ENCODE results near the gene COL19A1.
A peak's percentile ranks its signal among the peaks of the same experiment; 100 is the strongest.

Gene COL19A1

GRCh38 chr6:70180183-70180900, 314.0 kb downstream of the COL19A1 start:
- no peak for DNase-seq

- no peak for DNase-seq
These were observed 314.7 kb downstream of the COL19A1 start for GRCh38 chr6:70180901-70181599.

- DNase-seq = no peak
These were observed 317.2 kb downstream of the COL19A1 start for GRCh38 chr6:70183538-70183937.

- no peak for DNase-seq
These were observed 318.4 kb downstream of the COL19A1 start for GRCh38 chr6:70184723-70185122.

GRCh38 chr6:70186461-70186860, 320.1 kb downstream of the COL19A1 start:
- no peak for DNase-seq

- no peak for DNase-seq
These were observed 321.8 kb downstream of the COL19A1 start for GRCh38 chr6:70188202-70188601.

GRCh38 chr6:70194421-70194820, 328.1 kb downstream of the COL19A1 start:
- no peak for DNase-seq

GRCh38 chr6:70196531-70196930, 330.2 kb downstream of the COL19A1 start:
- DNase-seq = no peak

- DNase-seq = no peak
These were observed 332.4 kb downstream of the COL19A1 start for GRCh38 chr6:70198785-70199184.

- DNase-seq = no peak
These were observed 342.0 kb downstream of the COL19A1 start for GRCh38 chr6:70208235-70208790.

- DNase-seq = no peak
These were observed 344.1 kb downstream of the COL19A1 start for GRCh38 chr6:70210462-70210861.

GRCh38 chr6:70215460-70216108, 349.2 kb downstream of the COL19A1 start:
- no peak for DNase-seq

GRCh38 chr6:70216767-70217166, 350.4 kb downstream of the COL19A1 start:
- no peak for DNase-seq

GRCh38 chr6:70219943-70220613, 353.7 kb downstream of the COL19A1 start:
- DNase-seq = no peak

- peak; percentile 5 for DNase-seq
These were observed 354.8 kb downstream of the COL19A1 start for GRCh38 chr6:70221025-70221714.

GRCh38 chr6:70221715-70222438, 355.5 kb downstream of the COL19A1 start:
- DNase-seq = no peak

- no peak for DNase-seq
These were observed 356.0 kb downstream of the COL19A1 start for GRCh38 chr6:70222439-70222749.

GRCh38 chr6:70225055-70225454, 358.7 kb downstream of the COL19A1 start:
- no peak for DNase-seq

- no peak for DNase-seq
These were observed 365.0 kb downstream of the COL19A1 start for GRCh38 chr6:70231311-70231710.

- DNase-seq = no peak
These were observed 368.3 kb downstream of the COL19A1 start for GRCh38 chr6:70234561-70235236.

GRCh38 chr6:70236343-70236742, 370.0 kb downstream of the COL19A1 start:
- DNase-seq = no peak
